ENCODE data around the gene PTRH1.
"Not testable (repeated sequence)": the region's sequence is repeated elsewhere in the genome, so short reads cannot be mapped to it uniquely, and the experiment has no call there.

The PTRH1 gene, protein sequence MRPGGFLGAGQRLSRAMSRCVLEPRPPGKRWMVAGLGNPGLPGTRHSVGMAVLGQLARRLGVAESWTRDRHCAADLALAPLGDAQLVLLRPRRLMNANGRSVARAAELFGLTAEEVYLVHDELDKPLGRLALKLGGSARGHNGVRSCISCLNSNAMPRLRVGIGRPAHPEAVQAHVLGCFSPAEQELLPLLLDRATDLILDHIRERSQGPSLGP

DNA sequence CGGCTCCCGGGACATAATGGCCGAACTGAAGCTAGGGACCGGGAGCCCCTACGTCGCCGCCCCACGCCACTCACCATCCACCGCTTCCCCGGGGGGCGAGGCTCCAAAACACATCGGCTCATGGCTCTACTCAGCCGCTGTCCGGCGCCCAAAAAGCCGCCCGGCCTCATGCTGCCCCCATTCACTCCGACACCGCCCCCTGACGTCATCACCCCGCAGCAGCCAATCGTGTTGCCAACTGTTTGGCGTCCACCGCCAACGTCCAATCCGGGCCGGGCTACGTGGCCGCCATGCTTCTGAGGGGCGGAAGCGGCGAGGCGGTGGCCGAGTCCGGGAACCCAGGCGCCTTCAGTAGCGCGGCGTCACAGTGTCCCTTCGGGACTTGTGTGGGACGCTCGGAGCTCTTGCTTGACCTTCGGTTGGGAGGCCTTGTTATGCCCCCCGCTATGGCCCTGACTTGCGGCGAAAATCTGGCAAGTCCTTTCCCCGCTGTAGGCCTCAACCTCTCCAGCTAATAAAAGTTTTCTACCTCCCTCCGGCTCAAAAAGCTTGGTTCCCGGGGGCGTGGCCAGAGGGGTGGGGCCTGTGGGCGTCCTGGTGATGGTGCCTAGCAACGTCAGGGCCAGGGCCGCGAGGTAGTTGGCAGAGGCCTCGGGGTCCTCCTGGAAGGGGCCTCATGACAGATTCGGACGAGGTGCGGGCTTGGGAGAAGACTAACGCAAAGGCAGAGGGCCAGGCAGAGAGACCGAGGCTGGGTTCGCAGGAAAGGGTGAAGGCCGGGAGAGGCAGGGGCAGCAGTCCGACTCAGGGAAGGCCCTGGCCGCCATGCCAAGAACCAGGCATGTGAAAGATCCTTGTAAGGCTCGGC, at the start of gene PTRH1, which contains the start of gene TTC16:
Gene PTRH1 (minus strand): TSS at position 194 of the 868 bp plus-strand sequence. CDS start 24 bp downstream, at position 170.
Gene TTC16 (plus strand): TSS at position 610 of the 868 bp plus-strand sequence. CDS start 67 bp downstream, at position 677.
- DNase-seq (ENCODE audit: low spot score), result peak; percentile 86
- FAIRE-seq, result peak; percentile 84

DNA sequence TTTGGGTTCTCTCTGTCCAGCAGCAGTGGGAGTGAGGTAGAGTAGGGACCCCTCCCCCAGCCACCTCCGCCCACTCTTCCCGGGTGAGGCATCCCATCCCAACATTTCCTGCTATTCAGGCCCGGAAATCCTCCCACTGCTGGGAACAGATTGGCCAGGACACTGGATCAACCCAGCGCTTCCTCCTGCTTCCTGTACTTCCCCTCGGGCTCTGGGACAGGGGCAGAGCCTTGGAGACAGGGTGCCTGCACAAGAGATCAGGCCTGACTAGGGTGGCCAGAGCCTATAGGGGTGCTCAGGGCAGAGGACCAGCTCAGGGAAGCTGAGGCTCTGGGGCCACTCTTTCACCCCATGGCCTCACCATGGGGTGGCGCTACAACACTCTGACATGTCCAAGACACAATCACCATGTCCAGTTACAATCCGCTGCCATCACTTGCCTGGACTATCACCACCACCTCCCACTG, 48.5 kb upstream of the PTRH1 start:
- no peak for FAIRE-seq
- DNase-seq (ENCODE audit: low spot score), result no peak

DNA sequence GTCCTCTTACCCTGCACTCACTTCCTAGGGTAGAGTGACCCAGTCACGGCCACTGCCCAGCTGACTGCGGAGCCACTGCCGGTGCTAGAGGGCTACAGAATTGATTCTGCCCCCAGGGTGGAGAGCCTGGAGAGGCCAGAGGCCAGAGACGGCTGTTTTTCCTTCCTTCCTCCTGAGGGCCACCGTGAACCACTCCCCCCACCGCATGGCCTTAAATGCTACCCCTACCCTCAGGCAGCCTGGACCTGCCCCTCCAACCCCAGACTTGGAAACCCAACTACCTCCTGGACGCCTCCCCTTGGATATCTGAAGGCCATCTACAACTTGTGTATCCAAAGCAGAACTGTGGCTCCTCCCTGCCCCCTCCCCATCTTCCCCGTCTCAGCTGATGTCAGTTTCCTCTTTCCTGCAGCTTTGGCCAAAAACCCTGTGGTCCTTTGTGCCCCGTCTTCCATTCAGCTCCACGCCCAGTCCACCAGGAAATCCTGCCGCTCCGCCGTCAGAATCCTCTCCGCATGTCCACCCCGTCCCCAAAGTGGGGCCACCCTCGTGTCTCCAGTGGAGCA, 46.7 kb upstream of the PTRH1 start:
- DNase-seq (ENCODE audit: low spot score) (no peak), FAIRE-seq (no peak)

DNA sequence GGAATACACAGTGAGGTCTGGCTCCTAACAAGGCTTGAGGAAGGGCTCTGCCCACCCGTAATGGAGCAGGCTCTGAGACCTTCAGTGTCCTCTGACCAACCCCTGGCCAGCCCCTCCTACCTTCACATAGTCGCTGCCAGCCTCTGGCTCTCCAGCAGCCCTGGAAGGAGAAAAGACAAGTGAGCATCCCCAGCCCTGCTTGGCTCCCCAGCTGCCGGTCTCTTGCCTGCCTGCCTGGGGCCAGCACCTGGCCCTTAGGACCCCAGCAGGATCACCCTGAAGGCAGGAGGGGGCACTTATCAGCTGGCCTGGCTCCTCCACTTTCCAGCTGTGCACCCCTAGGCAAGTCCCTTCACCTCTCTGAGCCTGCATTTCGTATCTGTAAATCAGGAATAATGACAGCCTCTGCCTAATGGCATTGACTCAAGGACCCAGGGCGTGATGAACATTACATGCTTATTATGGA, 46.1 kb upstream of the PTRH1 start:
- DNase-seq (ENCODE audit: low spot score) (no peak), FAIRE-seq (no peak)

DNA sequence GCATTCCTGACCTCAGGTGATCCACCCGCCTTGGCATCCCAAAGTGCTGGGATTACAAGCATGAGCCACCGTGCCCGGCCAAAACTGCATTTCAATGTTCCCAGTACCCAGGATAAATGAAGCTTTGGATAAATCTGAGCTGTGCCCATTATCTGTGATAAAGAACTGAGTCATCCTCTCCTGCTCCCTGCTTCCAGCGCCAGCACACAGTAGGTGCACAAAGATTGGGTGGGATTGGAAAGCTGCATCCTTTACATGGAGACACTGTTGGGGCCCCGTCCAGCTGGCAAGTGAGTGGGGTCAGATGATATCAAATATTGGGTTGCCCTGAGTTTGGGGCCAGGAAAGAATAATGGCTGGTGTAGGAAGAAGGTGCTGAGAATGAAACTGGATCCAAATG, 45.6 kb upstream of the PTRH1 start:
- FAIRE-seq (no peak), DNase-seq (ENCODE audit: low spot score) (no peak)

DNA sequence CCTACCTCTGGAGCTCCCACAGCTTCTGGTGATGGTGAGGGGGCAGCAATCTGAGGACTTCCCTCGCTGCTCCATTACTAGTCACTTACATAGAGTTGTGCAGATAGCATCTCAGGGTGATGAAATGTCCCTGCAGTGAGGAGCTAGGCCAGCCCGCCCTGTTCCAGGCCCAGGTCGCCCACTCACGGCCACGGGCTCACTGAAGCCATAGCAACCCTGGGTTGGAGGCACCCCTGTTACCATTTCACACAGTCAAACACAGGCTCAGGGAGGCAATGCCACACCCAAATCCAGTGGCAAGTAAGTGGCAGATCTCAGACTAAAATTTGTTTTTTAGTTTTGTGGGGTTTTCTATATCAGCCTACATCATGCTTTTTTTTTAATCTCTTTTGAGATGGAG, 43.4 kb upstream of the PTRH1 start:
- FAIRE-seq (no peak), DNase-seq (ENCODE audit: low spot score) (no peak)

DNA sequence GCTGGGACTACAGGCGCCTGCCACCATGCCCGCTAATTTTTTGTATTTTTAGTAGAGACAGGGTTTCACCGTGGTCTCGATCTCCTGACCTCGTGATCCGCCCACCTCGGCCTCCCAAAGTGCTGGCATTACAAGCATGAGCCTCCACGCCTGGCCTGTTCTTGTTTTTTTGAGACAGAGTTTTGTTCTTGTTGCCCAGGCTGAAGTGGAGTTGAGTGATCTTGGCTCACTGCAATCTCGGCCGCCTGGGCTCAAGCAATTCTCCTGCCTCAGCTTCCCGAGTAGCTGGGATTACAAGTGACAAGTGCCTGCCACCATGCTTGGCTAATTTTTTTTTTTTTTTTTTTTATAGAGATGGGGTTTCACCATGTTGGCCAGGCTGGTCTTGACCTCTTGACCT, 41.3 kb upstream of the PTRH1 start:
- not testable (repeated sequence) for FAIRE-seq; DNase-seq (ENCODE audit: low spot score)

DNA sequence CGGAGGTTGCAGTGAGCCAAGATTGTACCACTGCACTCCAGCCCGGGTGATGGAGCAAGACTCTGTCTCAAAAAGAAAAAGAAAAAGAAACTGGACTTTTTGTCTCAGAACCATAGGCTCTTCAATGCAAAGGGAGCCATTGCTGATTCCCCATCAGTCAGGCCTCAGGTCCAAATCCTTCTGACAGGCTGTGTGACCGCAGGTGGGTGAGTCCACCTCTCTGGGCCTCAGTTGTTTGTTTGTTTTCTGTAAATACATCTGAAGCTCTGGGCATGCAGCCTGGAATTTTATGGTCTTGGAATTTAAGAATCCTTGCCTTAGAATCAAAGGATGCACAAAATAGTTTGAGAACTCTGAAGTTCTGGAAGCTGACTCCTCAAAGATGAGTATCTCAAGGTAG, 40.8 kb upstream of the PTRH1 start:
- FAIRE-seq (no peak), DNase-seq (ENCODE audit: low spot score) (no peak)

DNA sequence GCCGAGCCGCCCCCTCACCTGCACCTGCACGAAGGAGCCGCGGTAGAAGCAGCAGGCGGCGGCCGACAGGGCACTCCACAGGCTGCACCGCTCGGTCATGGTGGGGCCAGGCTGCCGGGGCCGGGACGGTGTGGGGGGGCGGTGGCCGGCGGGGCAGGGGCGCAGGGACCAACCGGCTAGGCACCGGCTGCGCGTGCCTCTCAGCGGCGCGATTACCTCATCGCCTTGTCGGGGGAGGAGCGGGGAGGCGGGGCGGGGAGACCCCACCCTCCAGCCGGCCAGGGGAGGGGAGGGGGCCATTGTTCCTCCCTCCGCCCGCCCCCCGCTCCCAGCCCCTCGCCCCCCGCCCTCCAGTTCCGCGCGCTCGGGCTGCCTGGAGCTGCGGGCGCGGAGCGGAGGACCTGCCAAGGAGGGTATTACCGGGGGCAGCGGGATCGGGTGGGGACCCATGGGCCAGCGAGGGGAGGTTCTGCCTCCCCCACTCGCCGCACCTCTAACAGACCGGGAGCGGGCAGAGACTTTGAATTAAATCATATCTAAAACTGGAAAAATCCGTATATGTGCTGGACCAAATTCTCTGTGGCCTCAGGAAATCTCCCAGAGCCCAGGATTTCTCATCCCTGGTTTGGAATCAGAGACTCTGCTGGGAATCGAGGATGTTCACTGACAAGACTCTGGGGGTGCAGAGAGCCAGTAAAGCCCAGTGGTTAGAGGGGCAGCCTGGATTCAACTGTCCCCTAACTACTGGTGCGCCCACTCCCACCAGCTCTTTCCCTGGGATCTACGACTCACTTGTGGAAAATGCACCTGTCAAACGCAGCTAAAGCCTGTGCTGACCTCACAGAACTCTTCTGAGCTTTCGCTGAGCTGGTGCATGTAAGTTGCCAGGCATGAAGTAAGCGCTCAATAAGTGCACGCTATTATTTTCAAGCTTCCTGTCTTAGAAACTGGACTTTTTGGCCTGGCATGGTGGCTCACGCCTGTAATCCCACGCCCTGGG, 39.9 kb upstream of the PTRH1 start:
- no peak for DNase-seq (ENCODE audit: low spot score)
- no peak for FAIRE-seq

DNA sequence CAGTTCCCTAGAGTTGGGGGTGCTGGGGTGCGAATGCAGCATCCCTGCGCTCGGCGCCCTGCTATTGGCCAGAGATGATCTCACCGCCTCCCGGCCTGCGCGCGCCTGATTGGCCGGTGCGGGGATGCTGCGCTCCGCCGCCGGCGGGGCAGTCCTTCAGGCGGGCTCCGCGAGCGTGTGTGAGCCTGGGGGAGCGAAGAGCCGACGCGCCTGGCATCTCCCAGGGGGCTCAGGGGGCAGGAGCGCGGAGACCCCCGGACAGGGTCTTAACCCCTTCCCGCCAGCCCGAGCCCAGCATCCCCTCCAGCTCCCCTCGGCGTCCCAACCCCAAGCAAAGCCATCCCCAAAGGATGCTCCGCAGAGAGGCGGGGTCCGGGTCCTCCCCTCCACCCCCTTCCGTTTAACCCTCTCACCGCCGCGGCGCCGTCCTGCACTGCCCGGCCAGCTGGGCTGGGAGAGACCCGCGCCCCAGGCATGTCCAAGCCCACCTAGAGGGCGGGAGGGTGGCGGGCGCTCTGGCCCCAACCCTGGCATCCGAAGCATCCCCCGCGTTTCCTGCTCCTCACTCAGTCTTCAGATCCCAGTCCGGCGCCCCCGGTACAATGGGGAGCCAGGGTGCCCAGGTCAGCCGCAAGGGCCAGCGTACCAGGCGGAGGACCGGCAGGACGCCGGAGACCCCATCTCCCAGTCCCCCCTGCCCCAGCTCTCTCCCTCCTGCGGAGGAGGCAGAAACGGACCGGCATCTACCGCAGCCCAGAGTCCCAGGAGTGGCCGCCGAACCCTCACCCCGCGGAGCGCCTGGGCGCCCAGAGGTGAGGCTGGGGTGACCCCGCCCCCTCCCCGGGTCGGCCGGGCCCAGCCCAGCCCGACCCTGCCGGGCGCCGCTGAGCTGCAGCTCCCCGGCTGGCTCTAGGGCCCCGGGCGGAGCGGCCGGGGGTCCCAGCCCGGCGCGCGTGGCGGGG, 38.9 kb upstream of the PTRH1 start:
- DNase-seq (ENCODE audit: low spot score), result no peak
- FAIRE-seq, result no peak

DNA sequence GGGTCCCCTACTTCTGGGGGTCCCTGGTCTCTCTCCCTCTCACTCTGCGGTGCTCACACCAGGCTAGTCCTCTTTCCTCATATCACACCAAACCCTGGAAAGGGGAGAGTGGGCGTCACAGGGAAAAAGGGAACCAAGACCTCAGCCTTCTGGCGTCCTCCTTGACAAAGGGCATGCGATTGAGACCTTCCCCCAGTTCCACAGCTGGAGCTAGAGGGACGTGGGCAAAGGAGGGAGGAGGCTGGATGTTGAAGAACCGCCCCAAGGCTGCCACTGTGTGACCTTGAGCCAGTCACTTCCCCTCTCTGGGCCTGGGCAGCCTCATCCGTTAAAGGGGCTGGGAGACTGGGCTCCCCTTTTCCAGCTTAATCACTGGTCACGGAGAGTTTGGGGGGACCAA, 38.2 kb upstream of the PTRH1 start:
- no peak for DNase-seq (ENCODE audit: low spot score)
- FAIRE-seq, result no peak

DNA sequence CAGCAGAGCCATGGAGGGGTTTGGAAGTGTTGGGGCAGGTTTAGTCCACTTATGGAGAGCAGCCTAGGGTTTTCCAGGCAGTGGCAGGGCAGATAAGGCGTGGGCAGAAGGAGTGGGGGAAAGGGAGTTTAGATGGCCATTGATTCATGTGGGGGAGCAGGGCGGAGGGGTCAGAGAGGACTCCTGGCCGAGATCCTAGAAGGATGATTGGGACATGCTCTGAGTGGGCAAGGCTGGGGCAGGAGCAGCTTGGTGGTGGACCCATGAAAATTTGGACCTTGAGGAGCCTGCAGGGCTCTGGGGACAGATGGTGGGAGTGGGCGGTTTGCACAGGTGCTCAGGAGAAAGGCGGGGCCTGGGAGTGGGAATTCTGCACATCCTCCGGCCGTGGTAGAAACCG, 37.7 kb upstream of the PTRH1 start:
- no peak for FAIRE-seq
- DNase-seq (ENCODE audit: low spot score), result no peak

DNA sequence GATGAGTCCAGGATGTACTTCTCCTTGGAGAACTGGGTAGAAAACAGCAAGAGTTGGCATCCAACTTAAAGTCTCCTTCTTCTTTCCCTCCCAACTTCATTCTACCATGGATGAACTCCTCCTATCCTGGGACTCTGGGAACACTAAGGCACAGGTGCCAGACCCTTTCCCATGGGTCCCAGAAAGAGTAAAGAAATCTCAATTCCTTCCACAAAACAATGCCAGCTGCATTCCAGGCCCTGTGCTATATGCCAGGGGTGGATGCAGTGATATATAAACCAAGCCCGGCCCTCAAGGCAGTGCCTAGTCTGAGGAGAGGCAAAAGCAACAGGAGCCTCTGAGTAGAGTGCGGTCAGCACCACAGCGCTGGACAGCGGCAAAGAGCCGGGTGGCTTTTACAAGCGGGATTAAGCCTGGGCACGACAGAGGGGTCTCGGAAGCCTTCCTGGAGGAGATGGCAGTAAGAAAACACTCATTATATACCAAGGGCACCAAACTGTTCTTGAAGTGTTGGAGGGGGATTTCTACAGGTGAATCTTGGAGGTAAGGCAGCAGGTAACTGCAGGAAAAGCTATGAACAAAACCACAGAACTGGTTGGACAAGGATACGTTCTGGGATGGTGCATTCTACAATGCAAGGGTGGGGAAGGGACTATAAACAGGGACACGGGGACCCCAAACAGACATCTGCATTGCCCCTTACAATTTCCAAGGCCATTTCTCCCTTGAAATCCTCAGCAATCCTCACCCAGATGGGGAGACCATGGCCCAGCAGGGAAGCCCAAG, 36.0 kb upstream of the PTRH1 start:
- no peak for FAIRE-seq
- no peak for DNase-seq (ENCODE audit: low spot score)

DNA sequence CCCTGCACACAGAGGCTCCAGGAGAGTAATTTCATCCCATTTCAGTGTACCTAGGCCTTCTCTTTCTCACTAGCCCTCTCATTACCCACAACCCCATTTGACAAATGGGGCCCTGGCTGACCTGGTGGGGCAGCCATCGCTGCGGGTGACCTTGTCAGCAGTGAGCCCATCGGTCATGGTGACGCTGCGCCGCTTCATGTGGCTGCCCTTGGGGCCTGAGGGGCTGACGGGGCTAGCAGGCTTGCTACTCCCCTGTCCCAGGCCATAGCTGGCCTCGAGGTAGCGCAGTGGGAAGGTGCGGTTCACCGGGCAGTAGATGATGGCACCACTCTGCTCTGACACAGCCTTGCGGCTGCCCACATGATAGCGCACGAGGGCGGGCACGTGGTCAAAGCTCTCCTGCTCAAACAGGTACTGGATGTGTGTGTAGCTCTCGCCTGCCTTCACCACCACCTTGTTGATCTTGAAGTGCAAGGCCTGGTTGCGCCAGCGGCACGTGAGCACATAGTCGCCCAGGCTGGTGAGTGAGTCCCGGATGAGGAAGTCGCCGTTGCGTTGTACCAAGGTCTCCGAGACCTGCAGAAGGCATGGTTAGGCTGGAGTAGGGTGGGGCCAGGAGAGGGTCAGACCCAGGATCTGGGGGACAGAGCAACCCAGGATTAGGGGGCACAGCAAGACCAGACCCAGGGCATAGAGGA, 33.8 kb upstream of the PTRH1 start:
- FAIRE-seq (no peak), DNase-seq (ENCODE audit: low spot score) (no peak)

DNA sequence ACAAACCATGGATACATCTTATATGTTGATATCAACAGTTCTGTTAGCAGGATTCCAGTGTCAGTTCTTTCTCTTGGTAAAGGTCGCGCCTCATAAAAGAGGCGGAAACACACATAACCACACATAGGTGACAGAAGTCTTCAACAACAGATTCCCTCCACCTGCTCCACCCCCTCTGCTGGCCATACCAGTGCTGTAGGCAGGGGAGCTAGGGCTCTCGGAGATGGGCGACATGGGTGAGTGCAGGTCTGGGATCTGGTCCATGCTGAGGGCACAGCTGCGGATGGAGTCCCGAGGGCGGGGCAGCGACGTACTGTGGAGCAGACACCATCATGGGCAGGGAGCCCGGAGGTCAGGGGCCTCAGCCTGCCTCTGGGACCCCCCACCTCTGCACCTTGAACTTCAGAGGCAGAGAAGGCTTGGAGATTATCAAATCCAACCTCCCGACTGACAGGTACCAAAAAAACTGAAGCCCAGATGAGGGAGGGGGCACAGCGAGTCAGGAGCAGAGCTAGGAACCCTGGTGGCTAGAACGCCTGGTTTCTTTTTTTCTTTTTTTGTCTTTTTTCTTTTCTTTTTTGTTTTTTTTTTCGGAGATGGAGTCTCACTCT, 31.6 kb upstream of the PTRH1 start:
- DNase-seq (ENCODE audit: low spot score) (no peak), FAIRE-seq (no peak)

DNA sequence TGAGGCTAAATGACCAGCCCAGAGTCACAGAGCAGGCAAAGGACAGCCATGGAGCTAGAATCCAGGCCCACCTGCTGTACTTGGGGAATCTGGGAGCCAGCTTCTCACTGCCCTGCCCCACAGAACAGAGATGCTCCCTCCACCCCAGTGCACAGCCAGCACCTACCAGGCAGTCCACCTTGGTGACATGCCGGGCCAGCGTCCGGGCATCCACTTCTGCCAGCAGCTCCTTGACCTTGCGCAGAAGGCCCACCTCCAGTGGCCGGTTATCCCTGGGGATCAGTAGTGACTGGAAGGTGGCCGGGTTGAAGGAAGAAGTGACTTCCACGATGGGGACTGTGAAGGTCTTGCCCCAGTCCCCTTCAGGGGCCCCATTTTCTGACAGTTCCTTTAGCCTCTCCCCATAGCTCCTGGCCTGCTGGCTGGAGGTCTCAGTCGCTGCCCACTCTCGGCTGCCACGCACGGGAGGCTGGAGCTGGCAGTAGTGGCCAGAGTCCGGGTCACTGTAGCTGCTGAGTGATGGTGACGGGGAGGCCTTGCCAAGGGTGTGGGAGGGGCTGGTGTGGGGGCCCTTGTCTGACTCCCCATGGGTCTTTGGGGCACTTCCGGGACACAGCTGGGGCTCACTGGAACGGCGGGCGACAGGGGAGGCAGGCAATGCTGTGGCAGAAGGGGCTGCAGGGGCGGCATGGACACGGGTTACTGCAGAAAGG, 29.1 kb upstream of the PTRH1 start:
- no peak for DNase-seq (ENCODE audit: low spot score)
- FAIRE-seq, result no peak

DNA sequence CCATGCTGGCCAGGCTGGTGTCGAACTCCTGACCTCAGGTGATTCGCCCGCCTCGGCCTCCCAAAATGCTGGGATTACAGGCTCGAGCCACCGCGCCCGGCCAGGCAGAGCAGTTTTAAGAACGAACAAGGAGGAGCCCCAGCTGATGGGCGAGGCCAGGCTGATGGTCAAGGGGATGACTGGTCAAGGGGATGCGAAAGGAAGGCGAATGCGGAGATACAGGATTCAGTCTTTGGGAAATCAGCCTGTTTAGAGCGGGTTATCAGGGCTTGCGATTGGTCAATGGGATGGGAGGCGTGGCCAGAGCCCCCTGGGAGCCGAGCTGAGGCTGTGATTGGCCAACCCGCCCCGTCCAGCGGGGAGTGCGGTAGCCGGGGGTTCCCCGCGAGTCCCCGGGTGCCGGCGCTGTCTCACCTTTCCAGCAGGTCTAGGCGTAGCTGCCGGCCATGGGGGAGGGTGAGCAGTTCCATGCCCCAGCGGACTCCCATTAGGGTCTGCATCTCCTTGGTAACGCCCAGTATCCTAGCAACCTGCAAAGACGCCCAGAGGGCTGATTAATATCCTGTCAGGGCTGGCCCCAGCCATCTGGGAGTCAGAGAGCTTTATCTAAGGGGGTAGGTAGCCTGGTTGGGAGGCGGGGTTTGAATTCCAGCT, 27.1 kb upstream of the PTRH1 start:
- no peak for FAIRE-seq
- peak; percentile 34 for DNase-seq (ENCODE audit: low spot score)

Data from RCC 7860 (cell line).